ENCODE results near the gene PRDM8. TPM values are rescaled to one million over a fixed set of nuclear protein-coding genes. Genes with fewer than 3 reads are reported as not detected.

PRDM8 gene
- total and polyA plus RNA-seq, 2 of the 4 experiments (the other 2 are of a cell fraction): 5.7 to 15.8 TPM

GRCh38 chr4:80239480-80240150 is 42.3 kb downstream of the PRDM8 start:
- peak overlapping the region; percentile 45 for H2AFZ ChIP-seq (replicated peaks; ENCODE audit: low read length, poor library complexity)
- peak overlapping the region; percentile 50 for H3K27ac ChIP-seq (ENCODE audit: insufficient read depth, low read length)
- DNase-seq (peak; percentile 71), ATAC-seq (ENCODE audit: low read depth) (peak; percentile 22; the same call in 1 of the 2 replicates)
- H3K18ac ChIP-seq (ENCODE audit: low read depth, low read length): peak overlapping the region; percentile 92; the same call in 1 of the 2 replicates
- peaks cover 3 to 22% of the 10 kb centered on the region in 2 experiments for H3K79me1 ChIP-seq (ENCODE audit: low read depth in 1 of 2, low read length in 2 of 2)
- TF ChIP-seq FOS (IDR thresholded peaks at IDR 0.05; ENCODE audit: low read depth, low read length) (no peak), CEBPB (IDR thresholded peaks at IDR 0.05; ENCODE audit: low read depth, low read length) (0 out of 2 replicates have a peak, but pooled peaks have one; percentile 5), NFE2L2 (IDR thresholded peaks at IDR 0.05; ENCODE audit: low read depth, low read length) (no peak)
- no peak overlapping the region for H3K4me3 ChIP-seq (ENCODE audit: insufficient read depth, low read depth, low read length)
- H2AK5ac ChIP-seq (ENCODE audit: low read depth, low read length): peak overlapping the region; percentile 90
- peak overlapping the region; percentile 87 for H3K56ac ChIP-seq (ENCODE audit: extremely low read depth, insufficient read depth, low read length)
- no peaks in the 10 kb centered on the region for H3K9me3 ChIP-seq (ENCODE audit: control insufficient read depth, insufficient read depth, low read length)
- dilution Hi-C loops (cut with HindIII; ENCODE audit: low sequenced_read_pairs, unreplicated experiment): no loop called here
- peak overlapping the region; percentile 86 for H3K4ac ChIP-seq (ENCODE audit: low read depth, low read length)
- peak overlapping the region; percentile 96 for H2BK20ac ChIP-seq (ENCODE audit: low read depth, low read length)
- intact Hi-C loops (cut with micrococcal nuclease): loop anchor here (5.0 kb wide), 1 partner anchor 68 kb away; no protein-coding TSS in a partner anchor
- TSS peak; percentile 59 for BruUV-seq (replicated peaks)
- no peaks in the 10 kb centered on the region for H3K27me3 ChIP-seq (ENCODE audit: control insufficient read depth, insufficient read depth, low read length)
- H3K9me1 ChIP-seq (ENCODE audit: insufficient read depth, low read length): peaks cover 5% of the 10 kb centered on the region; the same call in 1 of the 2 replicates
- H2BK15ac ChIP-seq (ENCODE audit: low read depth, low read length): peak overlapping the region; percentile 95
- POLR2A ChIA-PET (ENCODE audit: unreplicated experiment): no interaction called here
- CTCF ChIA-PET: no interaction called here
- H2BK5ac ChIP-seq (ENCODE audit: low read depth, low read length, poor library complexity, severe bottlenecking): peak overlapping the region; percentile 100
- H3K9ac ChIP-seq (ENCODE audit: low read depth, low read length): no peak overlapping the region
- peak overlapping the region; percentile 87 for H3K14ac ChIP-seq (replicated peaks; ENCODE audit: low read depth, low read length)
- H3K4me2 ChIP-seq (ENCODE audit: low read depth, low read length): peak overlapping the region; percentile 48; the same call in 1 of the 2 replicates
- WGBS, 2 experiments (ENCODE audit: extremely low coverage in 2 of 2, insufficient read length in 1 of 2): no CpG with 5 or more reads among the region's 3 CpGs
- in situ Hi-C loops (cut with MboI; ENCODE audit: low sequenced_read_pairs): no loop called here
- H3K23ac ChIP-seq (ENCODE audit: low read depth, low read length): peak overlapping the region; percentile 80
- peak overlapping the region; percentile 58 to 78 for H4K8ac ChIP-seq (ENCODE audit: low read depth in 2 of 2, low read length in 2 of 2)
- H4K91ac ChIP-seq (ENCODE audit: insufficient read depth, low read depth, low read length): peak overlapping the region; percentile 89
- peak overlapping the region; percentile 98 for H2BK120ac ChIP-seq (ENCODE audit: low read depth, low read length)
- H3K36me3 ChIP-seq (ENCODE audit: control insufficient read depth, insufficient read depth, low read length): no peaks in the 10 kb centered on the region
- peaks cover 23% of the 10 kb centered on the region for H3K4me1 ChIP-seq (ENCODE audit: control insufficient read depth, insufficient read depth, low read length)
- peak overlapping the region; percentile 81; the same call in 1 of the 2 replicates for H4K5ac ChIP-seq (ENCODE audit: low read depth, low read length)
- no peak overlapping the region for H2AK9ac ChIP-seq (replicated peaks; ENCODE audit: low read depth, low read length, poor library complexity)
- no peaks in the 10 kb centered on the region for H4K20me1 ChIP-seq (ENCODE audit: insufficient read depth, low read length)
